Uterus (tissue), 4 donors: Measurements from ENCODE around the gene RBMXL2. TPM values are rescaled to one million over a fixed set of nuclear protein-coding genes. Genes with fewer than 3 reads are reported as not detected.

Experiments
- DNase-seq, 2 donors: peaks; one replicate each; pipeline ENCODE4 v3.0.0-alpha.2; 2019 to 2020
- H3K27ac ChIP-seq, 2 donors: fragments of 200-600 bp; sonication (generic); 1 replicate in 1 of 2; 2 replicates in 1 of 2; pipeline ENCODE4 v1.5.1; 2016 to 2018
- H3K27me3 ChIP-seq, 2 donors: fragments of 200-600 bp; sonication (generic); one replicate each; pipeline ENCODE4 v1.5.1; 2018 to 2019; ENCODE audit warnings: control low read depth in 1 of 2
- H3K36me3 ChIP-seq, 2 donors: fragments of 200-600 bp; sonication (generic); one replicate each; pipeline ENCODE4 v1.5.1; 2019; ENCODE audit warnings: control low read depth in 1 of 2
- H3K4me1 ChIP-seq, 2 donors: fragments of 200-600 bp; sonication (generic); one replicate each; pipeline ENCODE4 v1.5.1; 2018 to 2019; ENCODE audit warnings: control low read depth in 1 of 2
- H3K4me3 ChIP-seq, 2 donors: fragments of 200-600 bp; sonication (generic); 1 replicate in 1 of 2; 2 replicates in 1 of 2; pipeline ENCODE4 v1.5.1; 2018 to 2019; ENCODE audit warnings: mild to moderate bottlenecking in 1 of 2
- H3K9me3 ChIP-seq, 2 donors: fragments of 200-600 bp; sonication (generic); one replicate each; pipeline ENCODE4 v1.5.1; 2019; ENCODE audit warnings: control low read depth in 1 of 2
- CTCF ChIP-seq, 4 experiments: fragments of 200-600 bp in 2 of 4; fragments of 450-650 bp in 2 of 4; sonication (generic) in 2 of 4; IDR thresholded peaks; one replicate each; pipeline ENCODE4 v1.5.1; 2016 to 2019; ENCODE audit warnings: antibody characterized with exemption in 4 of 4, mild to moderate bottlenecking in 2 of 4, moderate library complexity in 1 of 4
- POLR2A ChIP-seq, 2 donors: fragments of 450-650 bp; IDR thresholded peaks; one replicate each; pipeline ENCODE4 v1.6.1; 2016; ENCODE audit warnings: antibody characterized with exemption in 2 of 2, mild to moderate bottlenecking in 1 of 2, moderate library complexity in 1 of 2
- intact Hi-C: fragments of 100-400 bp; cut with DNase I; formaldehyde crosslinking; loops from one replicate; pipeline ENCODE4 v1.15.1; 2023; ENCODE audit warnings: low total_unique reads
- total RNA-seq, 4 donors: library from RNA; depleted of rRNA in 3 of 4; stranded (reverse); fragments of >200 nt in 3 of 4; gene quantifications; one replicate each; pipeline versions ENCODE4 v1.1.0 to v1.2.4, GENCODE V29; 2014 to 2023
- donor health status: DM: yes; HTN: yes; CAD: no.

RBMXL2 gene
- total RNA-seq, 4 donors from 2014 or later: 0.14 TPM; not detected in 3

- Histone ChIP-seq H3K9me3 (no peaks in the 10 kb centered on the region), H3K4me1 (no peaks in the 10 kb centered on the region), H3K36me3 (no peaks in the 10 kb centered on the region), H3K27ac (no peak overlapping the region), H3K27me3 (no peaks in the 10 kb centered on the region), H3K4me3 (no peak overlapping the region)
- intact Hi-C loops: no loop called here
- TF ChIP-seq POLR2A (IDR thresholded peaks at IDR 0.05): no peak
- no peak for TF ChIP-seq CTCF (IDR thresholded peaks at IDR 0.05)
- no peak for DNase-seq
Observed at GRCh38 chr11:7057641-7058040, 31.2 kb upstream of the RBMXL2 start.

GRCh38 chr11:7060868-7061267, 27.9 kb upstream of the RBMXL2 start:
- Histone ChIP-seq H3K27ac (no peak overlapping the region), H3K4me1 (no peaks in the 10 kb centered on the region), H3K9me3 (no peaks in the 10 kb centered on the region), H3K27me3 (no peaks in the 10 kb centered on the region), H3K4me3 (no peak overlapping the region), H3K36me3 (no peaks in the 10 kb centered on the region)
- TF ChIP-seq CTCF (IDR thresholded peaks at IDR 0.05) (no peak), POLR2A (IDR thresholded peaks at IDR 0.05) (no peak)
- intact Hi-C loops: no loop called here
- DNase-seq: no peak

- no peak for TF ChIP-seq CTCF (IDR thresholded peaks at IDR 0.05)
- TF ChIP-seq POLR2A (IDR thresholded peaks at IDR 0.05): no peak
- Histone ChIP-seq H3K9me3 (no peaks in the 10 kb centered on the region), H3K27ac (no peak overlapping the region), H3K4me3 (no peak overlapping the region), H3K27me3 (no peaks in the 10 kb centered on the region), H3K4me1 (no peaks in the 10 kb centered on the region), H3K36me3 (no peaks in the 10 kb centered on the region)
- intact Hi-C loops: no loop called here
- no peak for DNase-seq
Observed at GRCh38 chr11:7062534-7062933, 26.3 kb upstream of the RBMXL2 start.

GRCh38 chr11:7072401-7073028, 16.3 kb upstream of the RBMXL2 start:
- Histone ChIP-seq H3K27ac (no peak overlapping the region), H3K27me3 (no peaks in the 10 kb centered on the region), H3K4me1 (no peaks in the 10 kb centered on the region), H3K4me3 (no peak overlapping the region), H3K36me3 (no peaks in the 10 kb centered on the region), H3K9me3 (no peaks in the 10 kb centered on the region)
- DNase-seq: no peak
- no peak for TF ChIP-seq POLR2A (IDR thresholded peaks at IDR 0.05)
- TF ChIP-seq CTCF (IDR thresholded peaks at IDR 0.05): no peak
- intact Hi-C loops: no loop called here

GRCh38 chr11:7077101-7077500, 11.7 kb upstream of the RBMXL2 start:
- no peak for DNase-seq

More at GRCh38 chr11:7077101-7077500, 11.7 kb upstream of the RBMXL2 start:
- Histone ChIP-seq H3K36me3 (no peaks in the 10 kb centered on the region), H3K9me3 (no peaks in the 10 kb centered on the region), H3K4me1 (no peaks in the 10 kb centered on the region), H3K4me3 (no peak overlapping the region), H3K27me3 (no peaks in the 10 kb centered on the region), H3K27ac (no peak overlapping the region)
- intact Hi-C loops: no loop called here
- no peak for TF ChIP-seq CTCF (IDR thresholded peaks at IDR 0.05)
- no peak for TF ChIP-seq POLR2A (IDR thresholded peaks at IDR 0.05)
